ENCODE data around the gene AHNAK. TPM values are rescaled to one million over a fixed set of nuclear protein-coding genes. Genes with fewer than 3 reads are reported as not detected.

AHNAK gene
- total and polyA plus RNA-seq, 2 of the 8 experiments (the other 6 are each of a cell fraction or from before 2014, with no cell fraction given): 2.0 to 5.8 TPM

GRCh38 chr11:62491571-62492329, 54.9 kb downstream of the AHNAK start (continued):
- TF ChIP-seq RAD21 (IDR thresholded peaks at IDR 0.05 in 1 of 2, conservative IDR thresholded peaks at IDR 0.05 in 1 of 2; ENCODE audit: low read depth in 2 of 2, low read length in 2 of 2) (no peak), ATF3 (IDR thresholded peaks at IDR 0.05; ENCODE audit: insufficient read depth, low read depth, low read length) (no peak), NRF1 (IDR thresholded peaks at IDR 0.05; ENCODE audit: low read depth, low read length) (no peak)
